Ishikawa (cell line): ENCODE results near the gene PEX11B.

Experiments
- MAX ChIP-seq: IDR thresholded peaks from 2 replicates; pipeline ENCODE4 v1.6.1; 2012
- TF ChIP-seq, protein P1 (sequence below): IDR thresholded peaks from 2 replicates; pipeline ENCODE4 v1.6.1; 2012; ENCODE audit warnings: low read depth, mild to moderate bottlenecking

DNA sequence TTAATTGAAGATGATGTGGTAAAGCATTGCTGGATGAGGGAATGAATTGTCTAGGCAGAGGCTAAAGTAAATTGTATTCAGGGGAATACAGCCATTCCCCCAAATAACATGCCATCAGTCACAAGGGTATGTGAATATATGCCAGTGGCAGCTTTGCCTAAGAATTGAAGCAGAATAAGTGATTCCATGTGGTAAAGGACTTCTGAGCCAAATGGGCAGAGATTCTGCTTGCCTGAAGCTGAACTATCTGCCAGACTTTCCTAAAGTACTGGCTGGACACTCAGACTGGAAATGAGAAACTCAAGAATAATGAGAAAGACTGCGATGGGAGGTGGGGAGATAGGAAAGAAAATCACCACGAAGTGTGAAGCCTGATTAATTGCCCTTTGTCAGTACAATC, 36.9 kb upstream of the PEX11B start:
- TF ChIP-seq, protein P1, sequence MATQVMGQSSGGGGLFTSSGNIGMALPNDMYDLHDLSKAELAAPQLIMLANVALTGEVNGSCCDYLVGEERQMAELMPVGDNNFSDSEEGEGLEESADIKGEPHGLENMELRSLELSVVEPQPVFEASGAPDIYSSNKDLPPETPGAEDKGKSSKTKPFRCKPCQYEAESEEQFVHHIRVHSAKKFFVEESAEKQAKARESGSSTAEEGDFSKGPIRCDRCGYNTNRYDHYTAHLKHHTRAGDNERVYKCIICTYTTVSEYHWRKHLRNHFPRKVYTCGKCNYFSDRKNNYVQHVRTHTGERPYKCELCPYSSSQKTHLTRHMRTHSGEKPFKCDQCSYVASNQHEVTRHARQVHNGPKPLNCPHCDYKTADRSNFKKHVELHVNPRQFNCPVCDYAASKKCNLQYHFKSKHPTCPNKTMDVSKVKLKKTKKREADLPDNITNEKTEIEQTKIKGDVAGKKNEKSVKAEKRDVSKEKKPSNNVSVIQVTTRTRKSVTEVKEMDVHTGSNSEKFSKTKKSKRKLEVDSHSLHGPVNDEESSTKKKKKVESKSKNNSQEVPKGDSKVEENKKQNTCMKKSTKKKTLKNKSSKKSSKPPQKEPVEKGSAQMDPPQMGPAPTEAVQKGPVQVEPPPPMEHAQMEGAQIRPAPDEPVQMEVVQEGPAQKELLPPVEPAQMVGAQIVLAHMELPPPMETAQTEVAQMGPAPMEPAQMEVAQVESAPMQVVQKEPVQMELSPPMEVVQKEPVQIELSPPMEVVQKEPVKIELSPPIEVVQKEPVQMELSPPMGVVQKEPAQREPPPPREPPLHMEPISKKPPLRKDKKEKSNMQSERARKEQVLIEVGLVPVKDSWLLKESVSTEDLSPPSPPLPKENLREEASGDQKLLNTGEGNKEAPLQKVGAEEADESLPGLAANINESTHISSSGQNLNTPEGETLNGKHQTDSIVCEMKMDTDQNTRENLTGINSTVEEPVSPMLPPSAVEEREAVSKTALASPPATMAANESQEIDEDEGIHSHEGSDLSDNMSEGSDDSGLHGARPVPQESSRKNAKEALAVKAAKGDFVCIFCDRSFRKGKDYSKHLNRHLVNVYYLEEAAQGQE, result no peak
- no peak for TF ChIP-seq MAX
